ENCODE measurements around the gene TNNC2.
"Not testable (repeated sequence)": the region's sequence is repeated elsewhere in the genome, so short reads cannot be mapped to it uniquely, and the experiment has no call there.

Gene TNNC2

GRCh38 chr20:45827030-45827652, at the start of gene TNNC2:
TNNC2 (minus strand) TSS chr20:45827312; CDS start chr20:45827248, 64 bp downstream.
- no peak for DNase-seq

- no peak for DNase-seq
These were observed 47.5 kb upstream of the TNNC2 start for GRCh38 chr20:45874576-45874975.

- DNase-seq = not testable (repeated sequence)
These were observed 47.0 kb upstream of the TNNC2 start for GRCh38 chr20:45874104-45874481.

DNA sequence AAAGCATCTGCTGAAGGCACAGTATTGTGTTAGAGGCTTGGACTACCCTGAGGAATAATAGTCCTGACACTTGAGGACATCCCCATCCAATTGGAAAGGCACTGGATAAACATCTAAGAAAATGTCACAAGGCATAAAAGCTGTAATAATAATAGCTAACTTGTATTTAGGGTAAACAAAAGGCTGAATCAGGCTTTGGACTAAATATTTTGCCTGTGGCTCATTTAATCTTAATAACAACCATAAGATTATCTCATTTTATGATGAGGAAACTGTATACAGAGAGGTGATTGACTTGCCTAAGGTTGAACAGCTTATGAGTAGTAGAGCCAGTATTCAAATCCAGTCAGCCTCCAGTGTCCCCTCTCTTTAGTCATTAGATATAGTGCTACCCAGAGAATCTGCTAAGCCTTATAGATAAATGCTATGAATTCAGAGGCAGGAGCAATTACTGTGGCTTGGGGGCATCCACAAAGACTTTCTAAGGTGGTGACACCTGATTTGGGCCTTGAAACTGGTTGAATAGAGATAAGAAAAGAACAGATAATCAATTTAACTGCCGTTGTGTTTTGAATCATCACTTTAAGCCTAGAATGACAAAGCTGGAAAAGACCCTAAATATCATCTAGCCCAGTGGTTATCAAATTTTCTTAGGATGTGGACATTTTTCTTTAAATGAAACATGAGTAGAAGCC, 46.4 kb upstream of the TNNC2 start:
- DNase-seq = no peak

DNA sequence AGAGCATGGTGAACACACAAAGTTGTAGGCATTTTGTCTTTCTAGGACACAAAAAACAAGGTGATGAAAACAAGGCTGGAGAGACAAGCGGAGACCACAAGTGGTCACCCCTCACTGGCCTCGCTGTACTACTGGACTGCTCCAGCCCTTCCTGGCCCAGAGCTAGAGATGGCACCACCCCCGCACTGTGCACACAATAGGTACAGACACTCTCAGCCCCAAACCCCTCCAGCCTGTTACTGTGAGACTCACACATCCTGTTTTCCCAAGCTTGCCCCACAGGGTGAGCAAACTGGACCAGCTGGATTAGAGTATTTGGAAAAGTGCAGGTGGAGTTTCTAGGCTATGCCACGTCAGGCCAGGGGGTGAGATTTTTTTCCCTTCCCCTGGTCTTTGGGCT, 45.5 kb upstream of the TNNC2 start:
- no peak for DNase-seq

DNA sequence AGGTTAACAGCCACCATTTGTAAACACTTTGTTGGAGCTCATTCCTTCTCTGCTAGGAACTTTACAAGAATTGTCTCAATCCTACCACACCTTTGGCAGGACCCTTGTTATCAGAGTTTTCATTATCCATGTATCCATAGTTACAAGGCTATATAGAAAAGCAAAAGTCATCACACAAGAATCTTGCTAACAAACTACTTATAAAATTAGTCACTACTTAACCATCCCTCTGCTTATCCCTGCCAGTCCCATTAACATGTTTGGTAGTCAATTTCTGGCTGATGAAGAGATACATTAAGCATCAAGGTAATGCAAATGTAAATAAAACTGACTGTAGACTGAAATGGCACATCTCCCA, 40.7 kb upstream of the TNNC2 start:
- DNase-seq = no peak

DNA sequence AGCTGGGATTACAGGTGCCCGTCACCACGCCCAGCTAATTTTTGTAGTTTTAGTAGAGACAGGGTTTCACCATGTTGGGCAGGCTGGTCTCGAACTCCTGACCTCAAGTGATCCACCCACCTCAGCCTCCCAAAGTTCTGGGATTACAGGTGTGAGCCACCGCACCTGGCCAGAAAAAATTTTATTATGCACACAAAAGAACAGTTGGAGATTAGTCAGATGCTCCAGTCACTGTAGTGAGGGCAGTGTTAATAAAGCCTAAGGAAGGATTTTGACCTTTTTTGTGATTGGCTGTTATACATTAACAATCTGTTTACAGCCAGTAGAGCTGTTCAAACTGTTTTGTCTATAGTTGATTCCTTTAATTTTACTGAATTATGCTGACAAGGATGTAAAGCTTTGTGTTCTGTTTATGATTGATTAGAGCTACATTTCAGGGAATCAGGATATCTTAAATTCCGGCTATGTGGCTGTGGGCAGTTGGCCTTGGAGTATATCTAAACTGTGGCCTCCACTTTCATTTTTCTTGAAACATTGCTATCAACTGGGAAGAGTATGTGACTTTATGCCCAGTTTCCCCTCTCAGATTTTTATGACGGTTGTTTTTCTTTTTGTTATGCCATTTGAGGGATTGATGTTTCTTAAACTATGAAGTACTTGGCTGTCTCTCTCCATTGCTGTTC, 40.2 kb upstream of the TNNC2 start:
- no peak for DNase-seq

DNA sequence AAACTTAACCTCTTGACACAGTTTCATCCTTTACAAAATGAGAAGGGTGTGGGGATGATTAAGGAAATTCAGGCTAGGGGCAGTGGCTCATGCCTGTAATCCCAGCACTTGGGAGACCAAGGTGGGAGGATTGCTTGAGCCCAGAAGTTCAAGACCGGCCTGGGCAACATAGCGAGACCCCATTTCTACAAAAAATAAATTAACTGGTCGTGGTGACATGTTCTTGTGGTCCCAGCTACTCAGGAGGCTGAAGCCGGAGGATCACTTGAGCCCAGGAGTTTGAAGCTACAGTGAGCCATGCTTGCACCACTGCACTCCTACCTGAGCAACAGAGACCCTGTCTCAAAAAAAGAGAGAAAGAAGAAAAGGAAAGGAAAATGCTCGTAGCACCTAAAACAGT, 39.3 kb upstream of the TNNC2 start:
- DNase-seq = no peak

DNA sequence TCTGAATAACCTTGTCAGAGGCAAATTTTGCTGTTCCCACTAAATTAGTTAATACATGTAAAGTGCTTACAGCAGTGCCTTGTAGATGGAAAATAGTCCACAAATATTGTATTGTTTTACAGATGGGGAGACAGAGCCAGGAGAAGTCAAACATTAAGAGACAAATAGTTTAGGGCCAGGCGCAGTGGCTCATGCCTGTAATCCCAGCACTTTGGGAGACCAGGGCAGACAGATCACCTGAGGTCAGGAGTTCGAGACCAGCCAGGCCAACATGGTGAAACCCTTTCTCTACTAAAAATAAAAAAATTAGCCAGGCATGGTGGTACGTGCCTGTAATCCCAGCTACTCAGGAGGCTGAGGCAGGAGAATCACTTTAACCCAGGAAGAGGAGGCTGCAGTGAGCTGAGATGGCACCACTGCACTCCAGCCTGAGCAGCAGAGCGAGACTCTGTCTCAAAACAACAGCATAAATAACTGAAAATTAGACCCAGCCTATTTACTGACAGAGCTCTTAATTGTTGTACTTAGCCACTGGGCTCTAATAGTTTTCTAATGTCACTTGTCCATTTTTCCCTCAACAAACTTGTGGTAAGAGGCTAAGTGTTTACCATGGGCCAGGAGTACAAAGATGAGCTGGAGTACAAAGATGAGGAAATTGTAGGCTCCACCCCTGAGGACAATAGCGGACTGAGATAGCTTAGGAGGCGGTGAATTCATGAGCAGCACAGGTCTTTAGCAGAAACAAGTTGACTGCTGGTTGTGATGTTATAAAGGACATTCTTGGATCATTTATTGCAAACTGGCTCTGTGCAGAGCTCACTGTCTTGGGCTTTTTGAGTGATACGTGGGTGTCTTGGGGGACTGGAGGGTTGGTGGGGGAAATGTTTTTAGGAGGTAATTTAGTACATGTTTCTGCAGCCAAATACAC, 36.7 kb upstream of the TNNC2 start:
- no peak for DNase-seq

DNA sequence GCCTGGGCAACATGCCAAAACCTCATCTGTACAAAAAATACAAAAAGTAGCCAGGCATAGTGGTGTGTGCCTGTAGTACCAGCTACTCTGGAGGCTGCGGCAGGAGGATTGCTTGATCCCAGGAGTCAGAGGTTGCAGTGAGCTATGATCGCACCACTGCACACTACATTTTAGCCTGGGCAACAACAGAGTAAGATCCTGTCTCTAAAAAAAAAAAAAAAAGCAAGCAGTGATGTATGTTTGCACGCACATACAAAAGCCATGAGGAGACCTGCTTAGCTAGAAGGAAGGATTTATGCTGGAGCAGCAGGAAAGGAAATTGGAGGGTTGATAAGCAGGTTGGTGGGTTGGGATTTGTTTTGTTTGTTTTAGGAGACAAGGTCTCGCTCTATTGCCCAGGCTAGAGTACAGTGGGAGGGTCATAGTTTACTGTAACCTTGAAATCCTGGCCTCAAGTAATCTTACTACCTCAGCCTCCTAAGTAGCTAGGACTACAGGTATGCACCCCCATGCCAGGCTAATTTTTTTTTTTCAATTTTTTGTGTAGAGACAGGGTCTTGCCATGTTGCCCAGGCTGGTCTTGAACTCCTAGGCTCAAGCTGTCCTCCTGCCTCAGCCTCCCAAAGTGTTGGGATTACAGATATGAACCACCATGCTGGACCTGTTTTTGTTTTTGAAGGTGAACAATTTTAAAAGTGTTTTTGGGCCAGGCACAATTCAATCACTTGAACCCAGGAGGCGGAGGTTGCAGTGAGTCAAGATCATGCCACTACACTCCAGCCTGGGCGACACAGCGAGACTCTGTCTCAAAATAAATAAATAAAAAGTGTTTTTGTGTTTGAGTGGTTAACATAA, 34.3 kb upstream of the TNNC2 start:
- DNase-seq = no peak

DNA sequence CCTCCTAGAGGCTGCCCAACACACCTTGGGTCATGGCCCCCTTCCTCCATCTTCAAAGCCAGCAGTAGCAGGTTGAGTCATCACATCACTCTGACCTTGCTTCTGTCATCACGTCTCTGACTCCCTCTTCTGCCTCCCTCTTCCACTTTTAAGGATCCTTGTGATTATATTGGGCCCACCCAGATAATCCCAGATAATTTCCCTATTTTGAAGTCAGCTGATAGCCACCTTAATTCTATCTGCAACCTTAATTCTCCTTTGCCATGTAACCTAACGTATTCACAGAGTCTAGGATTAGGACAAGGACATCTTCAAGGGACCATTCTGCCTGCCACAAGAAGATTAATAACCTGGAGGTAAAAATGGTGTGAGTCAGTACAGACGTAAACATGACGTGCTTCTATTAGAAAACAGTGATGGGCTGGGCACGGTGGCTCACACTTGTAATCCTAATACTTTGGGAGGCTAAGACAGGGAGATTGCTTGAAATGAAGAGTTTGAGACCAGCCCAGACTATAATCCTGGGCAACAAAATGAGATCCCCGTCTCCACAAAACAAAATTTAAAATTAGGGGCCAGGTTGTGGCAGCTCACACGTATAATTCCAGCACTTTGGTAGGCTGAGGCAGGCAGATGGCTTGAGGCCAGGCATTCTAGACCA, 33.6 kb upstream of the TNNC2 start:
- DNase-seq = no peak

DNA sequence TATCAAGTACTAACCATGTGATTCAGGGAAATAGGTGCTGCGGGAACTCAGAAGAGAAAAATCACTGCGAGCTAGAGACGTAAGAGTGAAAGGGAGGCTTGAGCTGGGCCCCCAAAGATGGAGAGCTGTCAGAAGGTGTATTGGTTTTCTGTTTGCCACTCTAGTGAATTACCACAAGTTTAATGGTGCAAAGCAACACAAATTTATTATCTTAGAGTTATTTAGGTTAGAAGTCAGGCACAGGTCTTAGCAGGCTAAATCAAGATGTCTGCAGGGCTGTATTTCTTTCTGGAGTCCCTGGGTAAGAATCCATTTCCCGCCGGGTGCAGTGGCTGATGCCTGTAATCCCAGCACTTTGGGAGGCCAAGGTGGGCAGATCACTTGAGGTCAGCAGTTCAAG, 32.8 kb upstream of the TNNC2 start:
- no peak for DNase-seq

GRCh38 chr20:45857882-45858216, 30.7 kb upstream of the TNNC2 start:
- DNase-seq = no peak

GRCh38 chr20:45857114-45857881, 30.2 kb upstream of the TNNC2 start, which contains the start of the genes ACOT8 and ZSWIM3:
ACOT8 (minus strand) TSS chr20:45857392; CDS start chr20:45857315, 77 bp downstream.
ZSWIM3 (plus strand) TSS chr20:45857614; CDS start chr20:45857826, 212 bp downstream.
- DNase-seq = peak; percentile 99

DNA sequence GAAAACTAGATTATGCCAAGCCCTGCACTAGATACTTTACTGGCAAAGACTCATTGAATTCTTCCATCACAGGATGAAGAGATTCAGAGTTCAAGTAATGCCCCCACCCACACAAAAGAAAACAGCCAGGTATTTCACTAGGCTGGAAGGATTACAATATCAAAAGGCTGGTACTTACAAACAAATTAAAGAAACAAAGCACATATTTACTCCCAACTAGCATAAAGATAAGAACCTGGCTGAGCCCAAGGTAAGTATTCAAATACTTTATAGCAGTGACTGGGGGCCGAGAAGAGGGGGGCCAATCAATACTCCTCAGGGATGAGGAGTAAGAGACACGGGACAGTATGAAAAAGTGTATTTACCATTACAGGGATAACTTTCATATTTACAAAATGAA, 26.4 kb upstream of the TNNC2 start:
- DNase-seq = no peak

- no peak for DNase-seq
These were observed 25.2 kb upstream of the TNNC2 start for GRCh38 chr20:45852326-45852725.

GRCh38 chr20:45851501-45851900, 24.4 kb upstream of the TNNC2 start:
- no peak for DNase-seq

DNA sequence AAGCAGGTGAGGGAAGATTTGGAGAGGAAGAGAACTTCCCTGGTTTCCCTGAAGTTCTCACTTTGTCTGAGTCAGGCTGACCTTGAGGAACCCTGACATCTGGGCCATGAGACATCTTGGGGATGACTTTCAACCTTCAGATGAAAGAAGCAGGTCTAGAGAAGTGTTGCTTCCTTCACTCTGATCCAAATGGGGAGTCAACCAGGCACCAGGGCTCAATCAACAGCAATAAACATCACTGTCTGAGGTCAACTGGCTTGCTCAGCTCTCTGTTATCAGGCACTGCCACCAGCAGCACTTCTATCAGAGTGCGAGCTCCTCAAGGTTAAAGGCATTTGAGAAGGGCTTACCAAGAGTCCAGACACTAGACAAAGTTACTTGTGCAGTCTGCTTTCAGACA, 23.8 kb upstream of the TNNC2 start:
- no peak for DNase-seq

DNA sequence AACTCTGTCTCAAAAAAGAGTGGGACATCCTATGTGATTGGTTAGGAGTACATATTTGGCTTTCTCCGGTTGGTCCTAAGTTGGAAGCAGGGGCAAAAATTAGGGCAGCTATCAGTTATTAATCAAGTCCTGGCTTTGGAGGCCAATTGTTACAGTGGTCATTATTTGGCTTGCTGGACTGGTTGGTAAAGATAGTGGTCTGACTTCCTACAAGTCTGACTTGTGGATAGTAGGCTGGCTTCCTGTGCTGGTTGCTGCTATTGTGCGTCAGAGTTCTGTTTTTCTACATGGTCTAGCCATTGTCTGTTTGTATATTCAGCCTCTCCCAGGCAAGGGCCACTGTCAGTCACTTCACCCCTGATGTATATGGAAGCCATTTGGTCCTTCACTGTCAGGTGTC, 23.1 kb upstream of the TNNC2 start:
- DNase-seq = no peak

GRCh38 chr20:45848969-45849582, 22.0 kb upstream of the TNNC2 start:
- no peak for DNase-seq

All from SIG-M5 (cell line).